ENCODE results near the gene NLRP13.

GRCh38 chr19:55858969-55859368 lies 73.2 kb downstream of the NLRP13 start:
- no peak for TF ChIP-seq CTCF (conservative IDR thresholded peaks at IDR 0.05; ENCODE audit: low read length)
- TF ChIP-seq EZH2phosphoT487 (IDR thresholded peaks at IDR 0.05; ENCODE audit: borderline replicate concordance) = no peak
